HG03135 (cell line): Measurements from ENCODE around the gene TRRAP.

Source experiments
- ATAC-seq: cut with Tn5 transposase; IDR thresholded peaks from one replicate; pipeline ENCODE4 v1.9.1; 2021; ENCODE audit warnings: mild to moderate bottlenecking, moderate library complexity; ENCODE audit not compliant: unreplicated experiment

Gene TRRAP

GRCh38 chr7:98887038-98887437 lies 8.7 kb downstream of the TRRAP start:
- no peak for ATAC-seq

DNA sequence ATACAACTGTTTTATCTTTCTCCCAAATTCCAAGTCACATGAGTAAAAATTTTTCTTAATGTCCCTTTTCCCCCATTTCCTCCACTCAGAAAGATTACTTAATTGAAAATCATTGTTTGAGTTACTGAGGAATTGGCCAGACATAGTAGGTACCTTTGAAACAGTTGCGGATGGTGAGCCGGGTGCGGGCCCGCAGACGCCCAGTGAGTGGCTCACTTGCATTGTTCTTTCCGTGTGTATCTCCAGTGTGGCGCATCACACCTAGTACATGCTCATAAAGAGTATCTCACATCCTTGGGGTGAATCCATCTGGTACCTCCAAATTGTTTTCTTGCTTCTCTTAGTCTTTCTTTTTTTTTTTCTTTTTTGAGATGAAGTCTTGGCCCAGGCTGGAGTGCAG lies 14.3 kb downstream of the TRRAP start:
- ATAC-seq = no peak

GRCh38 chr7:98899816-98900215 lies 21.5 kb downstream of the TRRAP start:
- ATAC-seq = no peak

- ATAC-seq = no peak
Measured at GRCh38 chr7:98900815-98901214, 22.5 kb downstream of the TRRAP start.

DNA sequence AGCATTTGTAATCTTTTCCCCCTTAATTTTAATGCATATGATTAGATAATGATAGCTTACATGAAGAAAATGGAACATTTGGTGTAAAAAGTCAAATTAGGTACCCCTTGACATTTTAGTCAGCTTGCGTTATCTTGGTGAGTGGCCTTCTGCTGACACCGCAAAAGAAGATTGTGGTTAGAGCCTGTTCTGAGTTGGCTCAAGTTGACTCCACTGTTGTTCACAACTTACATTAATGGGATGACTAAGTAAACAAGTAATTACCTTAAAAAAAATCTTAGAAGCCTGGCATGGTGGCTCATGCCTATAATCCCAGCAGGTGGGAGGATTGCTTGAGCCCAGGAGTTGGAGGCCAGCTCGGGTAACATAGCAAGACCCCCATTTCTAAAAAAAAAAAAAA lies 24.2 kb downstream of the TRRAP start:
- ATAC-seq = no peak

GRCh38 chr7:98903246-98903645 lies 24.9 kb downstream of the TRRAP start:
- no peak for ATAC-seq

DNA sequence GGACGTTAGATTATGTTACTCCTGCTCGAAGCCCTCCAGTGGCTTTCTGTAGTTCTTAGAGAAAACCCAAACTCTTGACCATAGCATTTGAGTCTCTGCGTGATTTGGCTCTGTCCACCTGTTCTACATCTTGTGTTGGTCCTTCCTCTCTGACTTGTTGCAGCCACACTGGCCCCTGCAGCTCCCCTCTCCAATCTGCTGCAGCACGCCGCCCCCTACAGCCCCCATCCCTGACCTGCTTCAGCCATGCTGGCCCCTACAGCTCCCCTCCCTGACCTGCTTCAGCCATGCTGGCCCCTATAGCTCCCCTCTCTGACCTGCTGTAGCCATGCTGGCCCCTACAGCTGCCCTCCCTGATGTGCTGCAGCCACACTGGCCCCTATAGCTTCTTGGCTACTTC lies 29.2 kb downstream of the TRRAP start:
- no peak for ATAC-seq

GRCh38 chr7:98908585-98908984 lies 30.3 kb downstream of the TRRAP start:
- no peak for ATAC-seq

- no peak for ATAC-seq
Measured at GRCh38 chr7:98909487-98909886, 31.2 kb downstream of the TRRAP start.

DNA sequence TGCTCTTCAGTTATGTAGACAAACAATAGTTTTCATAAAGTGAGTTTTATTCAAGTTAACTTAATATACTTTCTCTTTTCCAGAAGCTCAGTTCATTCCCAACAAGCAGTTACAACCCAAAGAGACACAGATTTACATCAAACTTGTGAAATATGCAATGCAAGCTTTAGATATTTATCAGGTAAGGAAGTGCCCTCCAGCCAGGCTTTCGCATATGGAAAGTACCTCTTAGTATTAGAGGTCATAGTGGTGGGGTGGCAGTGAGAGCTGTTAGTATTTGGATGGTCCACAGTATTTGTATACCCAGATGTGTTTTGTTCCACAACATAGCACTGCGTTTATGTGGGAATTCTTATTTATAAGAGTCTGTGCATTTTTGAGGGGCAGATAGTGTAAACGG lies 32.1 kb downstream of the TRRAP start:
- no peak for ATAC-seq

DNA sequence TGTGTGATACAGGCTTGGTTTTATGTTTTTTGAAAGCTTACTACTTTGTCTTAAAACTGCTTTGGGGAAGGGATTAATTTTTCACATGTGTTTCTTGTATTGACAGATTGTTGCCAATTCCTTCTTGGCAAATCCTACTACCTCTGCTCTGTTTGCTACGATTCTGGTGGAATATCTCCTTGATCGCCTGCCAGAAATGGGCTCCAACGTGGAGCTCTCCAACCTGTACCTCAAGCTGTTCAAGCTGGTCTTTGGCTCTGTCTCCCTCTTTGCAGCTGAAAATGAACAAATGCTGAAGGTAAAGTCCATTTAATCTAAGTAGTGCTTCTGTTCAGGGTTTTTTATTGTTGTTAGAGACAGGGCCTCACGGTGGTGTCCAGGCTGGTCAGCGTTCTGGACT lies 33.6 kb downstream of the TRRAP start:
- ATAC-seq = no peak

DNA sequence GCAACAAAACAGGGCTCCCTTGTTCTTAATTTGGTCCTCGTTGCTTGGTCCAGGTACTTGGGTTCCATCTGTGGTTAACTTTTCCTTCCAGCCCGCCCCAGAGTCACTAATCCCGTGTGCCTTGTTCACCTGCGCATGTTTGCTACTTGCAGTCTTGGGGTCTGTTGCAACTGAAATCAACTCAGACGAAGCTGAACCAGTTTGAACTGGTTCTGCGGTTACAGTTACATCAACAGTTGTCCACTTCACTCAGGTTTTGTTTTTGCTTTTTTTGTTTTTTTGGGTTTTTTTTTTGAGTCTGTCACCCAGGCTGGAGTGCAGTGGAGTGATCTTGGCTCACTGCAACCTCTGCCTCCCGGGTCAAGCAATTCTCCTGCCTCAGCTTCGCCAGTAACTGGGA lies 34.7 kb downstream of the TRRAP start:
- ATAC-seq = no peak

DNA sequence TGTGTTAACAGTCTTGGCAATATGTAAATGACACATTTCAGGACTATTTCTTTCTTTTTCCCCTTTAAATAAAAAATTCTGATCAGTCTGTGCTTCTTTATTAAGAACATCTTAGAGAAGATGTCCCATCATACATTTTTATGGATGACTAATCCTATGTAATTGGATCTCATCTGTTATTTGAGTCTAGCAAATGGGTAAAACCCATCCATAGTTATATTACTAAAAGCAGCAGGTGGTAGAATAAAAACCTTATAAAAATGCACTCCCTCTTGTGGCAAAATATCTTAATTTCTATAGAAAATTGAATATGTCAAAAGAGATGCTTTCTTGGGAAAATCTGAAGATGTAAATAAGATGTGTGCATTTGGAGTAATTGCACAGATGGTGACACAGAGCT lies 35.3 kb downstream of the TRRAP start:
- no peak for ATAC-seq

GRCh38 chr7:98917331-98917730 lies 39.0 kb downstream of the TRRAP start:
- ATAC-seq = no peak

- no peak for ATAC-seq
Measured at GRCh38 chr7:98921608-98922372, 43.5 kb downstream of the TRRAP start.

GRCh38 chr7:98922392-98923187 lies 44.3 kb downstream of the TRRAP start:
- ATAC-seq = no peak

DNA sequence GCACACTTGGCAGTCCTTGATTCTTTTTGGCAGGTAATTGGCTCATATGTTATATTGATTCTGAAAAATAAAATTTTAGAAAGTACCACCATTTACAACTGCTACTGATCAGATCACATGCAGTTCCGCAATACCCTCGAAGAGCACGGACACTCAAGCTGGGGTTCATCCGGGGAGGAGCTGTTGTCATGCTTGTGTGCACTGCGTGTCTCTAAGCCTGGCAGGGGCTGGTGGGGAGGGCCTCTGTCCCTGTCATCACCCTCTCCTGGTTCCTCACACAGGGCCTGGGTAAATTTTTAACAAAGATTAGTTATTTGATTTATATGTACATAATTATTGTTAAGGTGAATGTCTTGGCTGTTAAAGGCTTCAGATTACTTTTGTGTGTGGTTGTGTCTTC lies 45.2 kb downstream of the TRRAP start:
- no peak for ATAC-seq

DNA sequence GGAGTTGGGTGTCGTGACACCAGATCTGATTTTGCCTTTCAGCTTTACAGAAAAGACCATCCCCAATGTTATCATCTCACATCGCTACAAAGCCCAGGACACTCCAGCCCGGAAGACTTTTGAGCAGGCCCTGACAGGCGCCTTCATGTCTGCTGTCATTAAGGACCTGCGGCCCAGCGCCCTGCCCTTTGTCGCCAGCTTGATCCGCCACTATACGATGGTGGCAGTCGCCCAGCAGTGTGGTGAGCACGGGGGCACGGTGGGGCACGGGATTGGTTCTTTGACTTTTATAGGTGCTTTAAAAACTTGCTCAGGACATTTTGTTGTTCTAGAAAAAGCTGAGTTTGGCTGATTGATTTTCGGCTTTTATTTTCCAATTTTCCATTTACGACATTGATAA lies 48.8 kb downstream of the TRRAP start:
- ATAC-seq = no peak

DNA sequence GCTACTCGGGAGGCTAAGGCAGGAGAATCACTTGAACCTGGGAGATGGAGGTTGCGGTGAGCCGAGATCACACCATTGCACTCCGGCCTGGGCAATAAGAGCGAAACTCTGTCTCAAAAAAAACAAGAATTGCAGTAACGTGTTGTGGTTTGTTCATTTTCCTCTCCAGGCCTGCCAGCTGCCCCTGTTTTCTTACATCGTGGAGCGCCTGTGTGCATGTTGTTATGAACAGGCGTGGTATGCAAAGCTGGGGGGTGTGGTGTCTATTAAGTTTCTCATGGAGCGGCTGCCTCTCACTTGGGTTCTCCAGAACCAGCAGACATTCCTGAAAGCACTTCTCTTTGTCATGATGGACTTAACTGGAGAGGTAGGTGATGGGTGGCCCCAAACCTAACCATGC lies 52.1 kb downstream of the TRRAP start:
- ATAC-seq = no peak

- no peak for ATAC-seq
Measured at GRCh38 chr7:98930921-98931320, 52.6 kb downstream of the TRRAP start.

DNA sequence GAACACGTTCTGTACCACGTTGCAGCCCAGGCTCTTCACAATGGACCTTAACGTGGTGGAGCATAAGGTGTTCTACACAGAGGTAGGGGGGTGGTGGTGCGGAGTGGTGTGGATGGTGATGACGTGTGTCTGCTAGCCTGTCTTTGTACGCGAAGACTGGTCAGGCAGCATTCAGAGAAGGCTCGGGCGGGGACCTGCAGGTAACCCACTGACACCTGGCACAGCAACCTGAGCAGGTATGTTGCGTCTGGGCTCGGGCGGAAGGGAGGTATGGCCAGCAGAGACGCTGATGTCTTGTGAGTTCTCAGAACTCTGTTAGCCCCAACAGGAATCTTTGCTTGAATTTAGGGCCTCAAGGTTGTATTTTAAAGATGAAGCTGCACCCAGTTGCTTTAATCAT lies 55.0 kb downstream of the TRRAP start:
- no peak for ATAC-seq

GRCh38 chr7:98934267-98934666 lies 55.9 kb downstream of the TRRAP start:
- no peak for ATAC-seq
